Progenitor cell of endocrine pancreas (in vitro differentiated cells): Measurements from ENCODE around the gene FHAD1. TPM values are rescaled to one million over a fixed set of nuclear protein-coding genes. Genes with fewer than 3 reads are reported as not detected.

ENCODE experiments used
- DNase-seq: peaks from one replicate; pipeline ENCODE4 v3.0.0; 2021; ENCODE audit warnings: low spot score; ENCODE audit not compliant: unreplicated experiment
- H3K27ac Mint-ChIP-seq: 2 replicates; pipeline ENCODE4 v1.8.0; 2021; ENCODE audit warnings: mild to moderate bottlenecking, moderate library complexity, mixed read lengths
- H3K27me3 Mint-ChIP-seq: 2 replicates; pipeline ENCODE4 v1.8.0; 2021; ENCODE audit warnings: mixed read lengths
- H3K36me3 Mint-ChIP-seq: 2 replicates; pipeline ENCODE4 v1.8.0; 2022; ENCODE audit warnings: mixed read lengths; ENCODE audit not compliant: insufficient read depth
- H3K4me1 Mint-ChIP-seq: 2 replicates; pipeline ENCODE4 v1.8.0; 2021; ENCODE audit warnings: low read depth, mixed read lengths
- H3K4me3 Mint-ChIP-seq: 2 replicates; pipeline ENCODE4 v1.8.0; 2021; ENCODE audit warnings: low read depth, mild to moderate bottlenecking, moderate library complexity, mixed read lengths
- H3K9me3 Mint-ChIP-seq: 2 replicates; pipeline ENCODE4 v1.8.0; 2021; ENCODE audit warnings: low read depth, mixed read lengths
- CTCF ChIP-seq: fragments of 200-600 bp; sonication (generic); IDR thresholded peaks from one replicate; pipeline ENCODE4 v1.5.0; 2021; ENCODE audit warnings: antibody characterized with exemption, mild to moderate bottlenecking; ENCODE audit not compliant: unreplicated experiment
- total RNA-seq: library from RNA; stranded (reverse); gene quantifications from 2 replicates; pipeline ENCODE4 v1.2.1, GENCODE V29; 2021

Gene FHAD1
- total RNA-seq, 1 donor from 2014 or later: 5.0 TPM

- Mint-ChIP-seq H3K27ac (no peak overlapping the region), H3K4me1 (peaks cover 2% of the 10 kb centered on the region), H3K36me3 (peaks cover 4% of the 10 kb centered on the region), H3K4me3 (no peak overlapping the region), H3K9me3 (peaks cover 3% of the 10 kb centered on the region), H3K27me3 (peaks cover 8% of the 10 kb centered on the region)
- DNase-seq: no peak
- TF ChIP-seq CTCF: no peak
Observed at GRCh38 chr1:15417059-15417934, 170.3 kb downstream of the FHAD1 start.

- Mint-ChIP-seq H3K4me1 (peaks cover 6% of the 10 kb centered on the region), H3K9me3 (peaks cover 3% of the 10 kb centered on the region), H3K27ac (peak overlapping the region; percentile 64), H3K36me3 (peaks cover 4% of the 10 kb centered on the region), H3K4me3 (no peak overlapping the region), H3K27me3 (no peaks in the 10 kb centered on the region)
- no peak for TF ChIP-seq CTCF
- no peak for DNase-seq
Observed at GRCh38 chr1:15418806-15419515, 171.9 kb downstream of the FHAD1 start.

GRCh38 chr1:15420853-15421465 lies 173.9 kb downstream of the FHAD1 start:
- Mint-ChIP-seq H3K27me3 (no peaks in the 10 kb centered on the region), H3K27ac (no peak overlapping the region), H3K4me1 (peaks cover 15% of the 10 kb centered on the region), H3K4me3 (no peak overlapping the region), H3K36me3 (peaks cover 4% of the 10 kb centered on the region), H3K9me3 (peaks cover 3% of the 10 kb centered on the region)
- DNase-seq: no peak
- TF ChIP-seq CTCF: no peak

GRCh38 chr1:15422871-15423270 lies 175.8 kb downstream of the FHAD1 start:
- Mint-ChIP-seq H3K36me3 (peaks cover 9% of the 10 kb centered on the region), H3K9me3 (peaks cover 3% of the 10 kb centered on the region), H3K4me3 (no peak overlapping the region), H3K4me1 (peaks cover 15% of the 10 kb centered on the region), H3K27me3 (no peaks in the 10 kb centered on the region), H3K27ac (no peak overlapping the region)
- TF ChIP-seq CTCF: no peak
- no peak for DNase-seq
